Heart left ventricle (tissue), 16 donors: ENCODE measurements around the gene ARHGAP11A. TPM values are rescaled to one million over a fixed set of nuclear protein-coding genes. Genes with fewer than 3 reads are reported as not detected.

Experiments used
- ATAC-seq, 4 donors: fragments of 200-7000 bp; cut with Tn5 transposase; one replicate each; pipeline ENCODE4 v1.9.1; 2020 to 2022; ENCODE audit warnings: moderate library complexity in 4 of 4, mild to moderate bottlenecking in 3 of 4, moderate number of reproducible peaks in 1 of 4
- DNase-seq, 5 donors: peaks; one replicate each; pipeline ENCODE4 v3.0.0-alpha.2; 2020
- H3K27ac ChIP-seq, 12 donors: fragments of 200-600 bp; sonication (generic) in 4 of 12; one replicate each; pipeline versions ENCODE4 v1.5.0 to v1.8.0; 2016 to 2022; ENCODE audit warnings: mild to moderate bottlenecking in 2 of 12
- H3K27me3 ChIP-seq, 9 donors: fragments of 200-600 bp; sonication (generic) in 2 of 9; one replicate each; pipeline versions ENCODE4 v1.5.1 to v1.8.0; 2016 to 2022; ENCODE audit warnings: mild to moderate bottlenecking in 3 of 9
- H3K36me3 ChIP-seq, 9 donors: fragments of 200-600 bp; sonication (generic) in 2 of 9; one replicate each; pipeline versions ENCODE4 v1.5.0 to v1.8.0; 2018 to 2022; ENCODE audit warnings: mild to moderate bottlenecking in 2 of 9
- H3K4me1 ChIP-seq, 12 donors: fragments of 200-600 bp; sonication (generic) in 4 of 12; one replicate each; pipeline versions ENCODE4 v1.5.0 to v1.8.0; 2016 to 2022; ENCODE audit warnings: mild to moderate bottlenecking in 3 of 12
- H3K4me3 ChIP-seq, 12 donors: fragments of 200-600 bp; sonication (generic) in 4 of 12; one replicate each; pipeline versions ENCODE4 v1.5.0 to v1.8.0; 2017 to 2022; ENCODE audit warnings: mild to moderate bottlenecking in 9 of 12, moderate library complexity in 4 of 12
- H3K9me3 ChIP-seq, 12 donors: fragments of 200-600 bp; sonication (generic) in 4 of 12; one replicate each; pipeline versions ENCODE4 v1.5.0 to v1.8.0; 2016 to 2022; ENCODE audit warnings: mild to moderate bottlenecking in 1 of 12
- CTCF ChIP-seq, 12 donors: fragments of 200-600 bp; sonication (generic) in 4 of 12; IDR thresholded peaks; one replicate each; pipeline versions ENCODE4 v1.5.0 to v1.8.0; 2018 to 2022; ENCODE audit warnings: antibody characterized with exemption in 12 of 12, mild to moderate bottlenecking in 5 of 12
- POLR2A ChIP-seq, 2 donors: fragments of 450-650 bp; IDR thresholded peaks; one replicate each; pipeline ENCODE4 v1.6.1; 2017; ENCODE audit warnings: antibody characterized with exemption in 2 of 2, mild to moderate bottlenecking in 2 of 2, moderate library complexity in 2 of 2
- WGBS, 4 donors: extraction: QIAGEN DNeasy Blood & Tissue Kit in 2 of 4; methylation state at CpG; one replicate each; pipeline versions ENCODE4 v1.1.5 to v1.1.7; 2013 to 2018; 5-methylcytosine and 5-hydroxymethylcytosine counted together
- intact Hi-C, 10 donors: fragments of 100-400 bp; cut with DNase I; formaldehyde crosslinking; loops; one replicate each; pipeline versions ENCODE4 v1.11.1 to v1.14.2; 2022
- polyA plus RNA-seq, 2 donors: library from polyadenylated mRNA; stranded (reverse); fragments of 200-250 nt; gene quantifications; one replicate each; pipeline ENCODE4 v1.2.3, GENCODE V29; 2013
- total RNA-seq, 9 donors: library from RNA; depleted of rRNA in 2 of 9; stranded (reverse); fragments of >200 nt in 2 of 9; fragmentation: NEBNext Ultra II Directional in 3 of 9; extraction: Animal tissue kit (Norgen Biotek cat#: 25700) in 3 of 9; gene quantifications; one replicate each; pipeline versions ENCODE4 v1.1.0 to v1.2.4, GENCODE V29; 2016 to 2023
- donor health status: ischemic (EF 13 %, LVEDD 7.1; RV severe dilation, severe dysfunction).
- donor health status: healthy with polysubstance abuse.
- donor health status: DM: no; HTN: yes; CAD: no.
- donor health status: DM: no; HTN: no; CAD: no.
- donor health status: ischemic (EF 25% LVEDD 6.9; RV normal size, moderate dysfunction).
- donor health status: ischemic (EF 25% LVEDD 5.7; RV mildly dilated, moderate dysfunction).
- donor health status: healthy.
- donor health status: DM: yes; HTN: yes; CAD: no.
- donor health status: ischemic (EF 35%, LVEDD 5.7; RV mildly dilated, moderate dysfunction).
- donor health status: nonischemic (EF 11% LVEDD 7.7; RV severe dilation, severe dysfunction).
- donor health status: DM: yes; HTN: yes; CAD: no.
- donor health status: PGD.
- donor health status: ischemic (EF 29% LVEDD 5.4; RV normal size, mild dysfunction).
- donor health status: nonischemic (EF 23%, LVEDD 6.1; RV moderate dilation, normal function).

The ARHGAP11A gene
- total and polyA plus RNA-seq, 11 donors, result 0.61 to 11.1 (median 1.5) TPM

GRCh38 chr15:32667321-32667720 is 52.0 kb downstream of the ARHGAP11A start:
- ATAC-seq, result no peak
- H3K27ac ChIP-seq, result no peak overlapping the region

GRCh38 chr15:32668942-32669341 is 53.6 kb downstream of the ARHGAP11A start:
- ATAC-seq, result no peak
- no peak for DNase-seq
- WGBS, 4 donors, result 69 to 79% (median 75%) methylated on average over 2 of the region's 2 CpGs
- Histone ChIP-seq H3K9me3 (no peaks in the 10 kb centered on the region), H3K4me1 (no peaks in the 10 kb centered on the region), H3K36me3 (no peaks in the 10 kb centered on the region), H3K27me3 (no peaks in the 10 kb centered on the region), H3K27ac (no peak overlapping the region), H3K4me3 (no peak overlapping the region)
- no peak for TF ChIP-seq CTCF (IDR thresholded peaks at IDR 0.05)
- TF ChIP-seq POLR2A (IDR thresholded peaks at IDR 0.05), result no peak
- intact Hi-C loops, result loop anchor here in 4 of 10 donors (10.0 kb wide), 2 partner anchors 286 to 466 kb away; no protein-coding TSS in a partner anchor

More at GRCh38 chr15:32667321-32667720, 52.0 kb downstream of the ARHGAP11A start:
- 91 to 98% (median 93%) methylated on average over 6 of the region's 6 CpGs for WGBS, 4 donors
- no peak for DNase-seq
- no peak overlapping the region for H3K4me3 ChIP-seq
- intact Hi-C loops, result loop anchor here in 4 of 10 donors (10.0 kb wide), 2 partner anchors 287 to 467 kb away; no protein-coding TSS in a partner anchor
- H3K9me3 ChIP-seq, result no peaks in the 10 kb centered on the region
- no peaks in the 10 kb centered on the region for H3K27me3 ChIP-seq
- no peaks in the 10 kb centered on the region for H3K4me1 ChIP-seq
- H3K36me3 ChIP-seq, result no peaks in the 10 kb centered on the region
- no peak for TF ChIP-seq CTCF (IDR thresholded peaks at IDR 0.05)
- no peak for TF ChIP-seq POLR2A (IDR thresholded peaks at IDR 0.05)

GRCh38 chr15:32669896-32670611 is 54.8 kb downstream of the ARHGAP11A start:
- Histone ChIP-seq H3K27ac (no peak overlapping the region), H3K36me3 (no peaks in the 10 kb centered on the region), H3K9me3 (no peaks in the 10 kb centered on the region), H3K4me3 (no peak overlapping the region), H3K27me3 (no peaks in the 10 kb centered on the region), H3K4me1 (no peaks in the 10 kb centered on the region)
- DNase-seq (peak in 1 of 5 donors; percentile 29), ATAC-seq (peak in 3 of 4 donors; percentile 42 to 72 (median 62))
- intact Hi-C loops, result loop anchor here in 4 of 10 donors (10.0 kb wide), 3 partner anchors 125 to 465 kb away; no protein-coding TSS in a partner anchor
- TF ChIP-seq CTCF (IDR thresholded peaks at IDR 0.05) (no peak), POLR2A (IDR thresholded peaks at IDR 0.05) (no peak)
- 26 to 39% (median 35%) methylated on average over 5 of the region's 5 CpGs for WGBS, 4 donors

GRCh38 chr15:32670623-32671022 is 55.3 kb downstream of the ARHGAP11A start:
- Histone ChIP-seq H3K36me3 (no peaks in the 10 kb centered on the region), H3K27me3 (no peaks in the 10 kb centered on the region), H3K4me1 (no peaks in the 10 kb centered on the region), H3K27ac (no peak overlapping the region), H3K4me3 (no peak overlapping the region), H3K9me3 (no peaks in the 10 kb centered on the region)
- DNase-seq (no peak), ATAC-seq (no peak)
- 80 to 87% (median 83%) methylated on average over 3 of the region's 3 CpGs for WGBS, 4 donors
- TF ChIP-seq CTCF (IDR thresholded peaks at IDR 0.05), result no peak
- TF ChIP-seq POLR2A (IDR thresholded peaks at IDR 0.05), result no peak
- intact Hi-C loops, result loop anchor here in 1 of 10 donors (10.0 kb wide), 1 partner anchor 124 kb away; no protein-coding TSS in a partner anchor
